ENCODE measurements around the gene SCYGR3. TPM values are rescaled to one million over a fixed set of nuclear protein-coding genes. Genes with fewer than 3 reads are reported as not detected.

Gene SCYGR3
- total and polyA plus RNA-seq, 4 donors: not detected

DNA sequence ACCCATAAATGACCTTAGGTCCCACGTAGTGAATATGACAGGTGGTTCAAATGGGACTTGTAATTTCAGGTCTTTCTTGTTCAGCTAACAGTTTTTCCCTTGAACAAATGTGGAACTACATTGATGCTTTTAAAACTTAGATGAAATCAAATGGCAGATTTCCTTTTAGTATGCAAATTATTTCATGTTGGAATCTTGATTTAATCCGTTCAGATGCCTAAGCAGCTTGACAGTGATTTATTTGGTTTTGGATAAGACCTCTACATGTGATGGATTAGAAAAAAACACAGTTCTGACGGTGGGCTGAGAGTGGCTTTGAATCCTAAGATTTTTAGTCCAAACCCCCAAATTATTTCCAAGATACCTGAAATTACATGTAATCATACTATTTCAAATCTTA lies 19.6 kb upstream of the SCYGR3 start:
- H3K9ac ChIP-seq (ENCODE audit: low read depth in 1 of 2, low read length in 2 of 2): no peak overlapping the region
- no peaks in the 10 kb centered on the region for H3K27me3 ChIP-seq (ENCODE audit: control insufficient read depth in 4 of 4, insufficient read depth in 4 of 4, low read length in 3 of 4)
- no peaks in the 10 kb centered on the region for H3K36me3 ChIP-seq (ENCODE audit: control insufficient read depth in 4 of 4, insufficient read depth in 3 of 4, low read depth in 1 of 4, low read length in 3 of 4)
- no peak overlapping the region for H3K27ac ChIP-seq (ENCODE audit: low read depth in 1 of 2, low read length in 2 of 2)
- DNase-seq (ENCODE audit: low spot score): no peak
- H3K9me3 ChIP-seq (ENCODE audit: control insufficient read depth in 4 of 4, low read length in 3 of 4): no peaks in the 10 kb centered on the region
- WGBS: 79% methylated on average over 3 of the region's 3 CpGs
- no peak for TF ChIP-seq JUND (IDR thresholded peaks at IDR 0.05)
- TF ChIP-seq, protein P1, sequence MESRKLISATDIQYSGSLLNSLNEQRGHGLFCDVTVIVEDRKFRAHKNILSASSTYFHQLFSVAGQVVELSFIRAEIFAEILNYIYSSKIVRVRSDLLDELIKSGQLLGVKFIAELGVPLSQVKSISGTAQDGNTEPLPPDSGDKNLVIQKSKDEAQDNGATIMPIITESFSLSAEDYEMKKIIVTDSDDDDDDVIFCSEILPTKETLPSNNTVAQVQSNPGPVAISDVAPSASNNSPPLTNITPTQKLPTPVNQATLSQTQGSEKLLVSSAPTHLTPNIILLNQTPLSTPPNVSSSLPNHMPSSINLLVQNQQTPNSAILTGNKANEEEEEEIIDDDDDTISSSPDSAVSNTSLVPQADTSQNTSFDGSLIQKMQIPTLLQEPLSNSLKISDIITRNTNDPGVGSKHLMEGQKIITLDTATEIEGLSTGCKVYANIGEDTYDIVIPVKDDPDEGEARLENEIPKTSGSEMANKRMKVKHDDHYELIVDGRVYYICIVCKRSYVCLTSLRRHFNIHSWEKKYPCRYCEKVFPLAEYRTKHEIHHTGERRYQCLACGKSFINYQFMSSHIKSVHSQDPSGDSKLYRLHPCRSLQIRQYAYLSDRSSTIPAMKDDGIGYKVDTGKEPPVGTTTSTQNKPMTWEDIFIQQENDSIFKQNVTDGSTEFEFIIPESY (IDR thresholded peaks at IDR 0.05): no peak
- TF ChIP-seq EGR1 (IDR thresholded peaks at IDR 0.05; ENCODE audit: low read depth in 2 of 2): no peak
- TF ChIP-seq, protein P2, sequence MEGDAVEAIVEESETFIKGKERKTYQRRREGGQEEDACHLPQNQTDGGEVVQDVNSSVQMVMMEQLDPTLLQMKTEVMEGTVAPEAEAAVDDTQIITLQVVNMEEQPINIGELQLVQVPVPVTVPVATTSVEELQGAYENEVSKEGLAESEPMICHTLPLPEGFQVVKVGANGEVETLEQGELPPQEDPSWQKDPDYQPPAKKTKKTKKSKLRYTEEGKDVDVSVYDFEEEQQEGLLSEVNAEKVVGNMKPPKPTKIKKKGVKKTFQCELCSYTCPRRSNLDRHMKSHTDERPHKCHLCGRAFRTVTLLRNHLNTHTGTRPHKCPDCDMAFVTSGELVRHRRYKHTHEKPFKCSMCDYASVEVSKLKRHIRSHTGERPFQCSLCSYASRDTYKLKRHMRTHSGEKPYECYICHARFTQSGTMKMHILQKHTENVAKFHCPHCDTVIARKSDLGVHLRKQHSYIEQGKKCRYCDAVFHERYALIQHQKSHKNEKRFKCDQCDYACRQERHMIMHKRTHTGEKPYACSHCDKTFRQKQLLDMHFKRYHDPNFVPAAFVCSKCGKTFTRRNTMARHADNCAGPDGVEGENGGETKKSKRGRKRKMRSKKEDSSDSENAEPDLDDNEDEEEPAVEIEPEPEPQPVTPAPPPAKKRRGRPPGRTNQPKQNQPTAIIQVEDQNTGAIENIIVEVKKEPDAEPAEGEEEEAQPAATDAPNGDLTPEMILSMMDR (IDR thresholded peaks at IDR 0.05; ENCODE audit: low read depth, low read length, missing input control): no peak
- no peak for TF ChIP-seq YY1 (IDR thresholded peaks at IDR 0.05)
- TF ChIP-seq RXRA (IDR thresholded peaks at IDR 0.05): no peak
- TF ChIP-seq SP1 (IDR thresholded peaks at IDR 0.05): no peak
- TF ChIP-seq NR2F2 (IDR thresholded peaks at IDR 0.05): no peak
- TF ChIP-seq HNF4G (IDR thresholded peaks at IDR 0.05): no peak
- TF ChIP-seq FOXA2 (IDR thresholded peaks at IDR 0.05): no peak
- no peak for TF ChIP-seq HNF4A (conservative IDR thresholded peaks at IDR 0.05)
- TF ChIP-seq, protein P3, sequence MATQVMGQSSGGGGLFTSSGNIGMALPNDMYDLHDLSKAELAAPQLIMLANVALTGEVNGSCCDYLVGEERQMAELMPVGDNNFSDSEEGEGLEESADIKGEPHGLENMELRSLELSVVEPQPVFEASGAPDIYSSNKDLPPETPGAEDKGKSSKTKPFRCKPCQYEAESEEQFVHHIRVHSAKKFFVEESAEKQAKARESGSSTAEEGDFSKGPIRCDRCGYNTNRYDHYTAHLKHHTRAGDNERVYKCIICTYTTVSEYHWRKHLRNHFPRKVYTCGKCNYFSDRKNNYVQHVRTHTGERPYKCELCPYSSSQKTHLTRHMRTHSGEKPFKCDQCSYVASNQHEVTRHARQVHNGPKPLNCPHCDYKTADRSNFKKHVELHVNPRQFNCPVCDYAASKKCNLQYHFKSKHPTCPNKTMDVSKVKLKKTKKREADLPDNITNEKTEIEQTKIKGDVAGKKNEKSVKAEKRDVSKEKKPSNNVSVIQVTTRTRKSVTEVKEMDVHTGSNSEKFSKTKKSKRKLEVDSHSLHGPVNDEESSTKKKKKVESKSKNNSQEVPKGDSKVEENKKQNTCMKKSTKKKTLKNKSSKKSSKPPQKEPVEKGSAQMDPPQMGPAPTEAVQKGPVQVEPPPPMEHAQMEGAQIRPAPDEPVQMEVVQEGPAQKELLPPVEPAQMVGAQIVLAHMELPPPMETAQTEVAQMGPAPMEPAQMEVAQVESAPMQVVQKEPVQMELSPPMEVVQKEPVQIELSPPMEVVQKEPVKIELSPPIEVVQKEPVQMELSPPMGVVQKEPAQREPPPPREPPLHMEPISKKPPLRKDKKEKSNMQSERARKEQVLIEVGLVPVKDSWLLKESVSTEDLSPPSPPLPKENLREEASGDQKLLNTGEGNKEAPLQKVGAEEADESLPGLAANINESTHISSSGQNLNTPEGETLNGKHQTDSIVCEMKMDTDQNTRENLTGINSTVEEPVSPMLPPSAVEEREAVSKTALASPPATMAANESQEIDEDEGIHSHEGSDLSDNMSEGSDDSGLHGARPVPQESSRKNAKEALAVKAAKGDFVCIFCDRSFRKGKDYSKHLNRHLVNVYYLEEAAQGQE (IDR thresholded peaks at IDR 0.05): no peak
- TF ChIP-seq, protein P4, sequence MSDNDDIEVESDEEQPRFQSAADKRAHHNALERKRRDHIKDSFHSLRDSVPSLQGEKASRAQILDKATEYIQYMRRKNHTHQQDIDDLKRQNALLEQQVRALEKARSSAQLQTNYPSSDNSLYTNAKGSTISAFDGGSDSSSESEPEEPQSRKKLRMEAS (IDR thresholded peaks at IDR 0.05): no peak
- TF ChIP-seq RAD21 (IDR thresholded peaks at IDR 0.05): no peak
- no peak for TF ChIP-seq TAF1 (conservative IDR thresholded peaks at IDR 0.05)
- TF ChIP-seq, protein P5, sequence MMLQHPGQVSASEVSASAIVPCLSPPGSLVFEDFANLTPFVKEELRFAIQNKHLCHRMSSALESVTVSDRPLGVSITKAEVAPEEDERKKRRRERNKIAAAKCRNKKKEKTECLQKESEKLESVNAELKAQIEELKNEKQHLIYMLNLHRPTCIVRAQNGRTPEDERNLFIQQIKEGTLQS (IDR thresholded peaks at IDR 0.05): no peak
- no peak for TF ChIP-seq GABPA (IDR thresholded peaks at IDR 0.05 in 1 of 2, conservative IDR thresholded peaks at IDR 0.05 in 1 of 2)
- TF ChIP-seq FOXA1 (IDR thresholded peaks at IDR 0.05): no peak
- H3K4me3 ChIP-seq (ENCODE audit: low read depth in 1 of 3, low read length in 3 of 3): no peak overlapping the region
- H3K4me1 ChIP-seq (ENCODE audit: control insufficient read depth in 4 of 4, insufficient read depth in 4 of 4, low read length in 3 of 4): no peaks in the 10 kb centered on the region
